GM23338 (cell line): ENCODE results near the gene EXOC4. TPM values are rescaled to one million over a fixed set of nuclear protein-coding genes. Genes with fewer than 3 reads are reported as not detected.

ENCODE experiments used
- ATAC-seq: fragments of 200-7000 bp; cut with Tn5 transposase; 3 replicates; pipeline ENCODE4 v1.9.1; 2020
- DNase-seq: peaks from one replicate; pipeline ENCODE4 v3.0.0-alpha.2; 2015; ENCODE audit warnings: low spot score
- H2AFZ ChIP-seq: fragments of 200-600 bp; sonication (generic); 2 replicates; pipeline ENCODE4 v1.8.0; 2016; ENCODE audit warnings: antibody characterized with exemption, mild to moderate bottlenecking, moderate library complexity
- H3F3A ChIP-seq: fragments of 200-600 bp; sonication (generic); replicated peaks from 2 replicates; pipeline ENCODE4 v1.8.0; 2017; ENCODE audit warnings: antibody characterized with exemption, mixed run types, low read depth
- H3K27ac ChIP-seq: fragments of 200-600 bp; sonication (generic); 2 replicates; pipeline ENCODE4 v1.6.1; 2016; ENCODE audit warnings: low read depth
- H3K27me3 ChIP-seq: fragments of 200-600 bp; sonication (generic); 2 replicates; pipeline ENCODE4 v1.8.0; 2016; ENCODE audit warnings: mild to moderate bottlenecking, mixed run types, moderate library complexity; ENCODE audit not compliant: insufficient read depth
- H3K36me3 ChIP-seq: fragments of 200-600 bp; sonication (generic); 2 replicates; pipeline ENCODE4 v1.8.0; 2016; ENCODE audit warnings: mild to moderate bottlenecking; ENCODE audit not compliant: insufficient read depth
- H3K4me1 ChIP-seq: fragments of 200-600 bp; sonication (generic); 2 replicates; pipeline ENCODE4 v1.8.0; 2016; ENCODE audit warnings: mild to moderate bottlenecking, moderate library complexity; ENCODE audit not compliant: insufficient read depth
- H3K4me2 ChIP-seq: fragments of 200-600 bp; sonication (generic); 2 replicates; pipeline ENCODE4 v1.7.1; 2017; ENCODE audit warnings: mixed run types
- H3K4me3 ChIP-seq: fragments of 200-600 bp; sonication (generic); 2 replicates; pipeline ENCODE4 v1.6.1; 2016; ENCODE audit warnings: mixed run types
- H3K79me2 ChIP-seq: fragments of 200-600 bp; sonication (generic); replicated peaks from 2 replicates; pipeline ENCODE4 v1.8.0; 2017; ENCODE audit warnings: mild to moderate bottlenecking; ENCODE audit not compliant: insufficient read depth
- H3K9me2 ChIP-seq: fragments of 200-600 bp; sonication (generic); 2 replicates; pipeline ENCODE4 v1.8.0; 2017; ENCODE audit not compliant: insufficient read depth
- H4K20me1 ChIP-seq: fragments of 200-600 bp; sonication (generic); replicated peaks from 2 replicates; pipeline ENCODE4 v1.8.0; 2017; ENCODE audit warnings: mild to moderate bottlenecking; ENCODE audit not compliant: insufficient read depth
- H3K27ac Mint-ChIP-seq: 2 replicates; pipeline ENCODE4 v1.8.0; 2020; ENCODE audit warnings: inconsistent platforms, mild to moderate bottlenecking, moderate library complexity, mixed read lengths
- H3K27me3 Mint-ChIP-seq: 3 replicates; pipeline ENCODE4 v1.8.0; 2022; ENCODE audit warnings: low read depth, mild to moderate bottlenecking, moderate library complexity, mixed read lengths, inconsistent platforms; ENCODE audit not compliant: insufficient read depth, poor library complexity
- H3K36me3 Mint-ChIP-seq: 3 replicates; pipeline ENCODE4 v1.8.0; 2021; ENCODE audit warnings: low read depth, mild to moderate bottlenecking, inconsistent platforms, moderate library complexity, mixed read lengths
- H3K4me1 Mint-ChIP-seq: 3 replicates; pipeline ENCODE4 v1.8.0; 2020; ENCODE audit warnings: mild to moderate bottlenecking, inconsistent platforms, mixed read lengths
- H3K4me3 Mint-ChIP-seq: 3 replicates; pipeline ENCODE4 v1.8.0; 2021; ENCODE audit warnings: moderate library complexity, mild to moderate bottlenecking, inconsistent platforms, mixed read lengths
- H3K9me3 Mint-ChIP-seq: 3 replicates; pipeline ENCODE4 v1.8.0; 2020; ENCODE audit warnings: moderate library complexity, mild to moderate bottlenecking, inconsistent platforms, mixed read lengths
- CREB1 ChIP-seq: fragments of 250-450 bp; sonication (Bioruptor Pico); IDR thresholded peaks from 2 replicates; pipeline ENCODE4 v1.5.0; 2020; ENCODE audit warnings: low read depth, mild to moderate bottlenecking, moderate library complexity
- EZH2 ChIP-seq: fragments of 200-600 bp; sonication (generic); IDR thresholded peaks from one replicate; pipeline ENCODE4 v1.8.0; 2017; ENCODE audit warnings: antibody characterized with exemption, mild to moderate bottlenecking, low read depth; ENCODE audit not compliant: unreplicated experiment
- EZH2phosphoT487 ChIP-seq: fragments of 200-600 bp; sonication (generic); IDR thresholded peaks from one replicate; pipeline ENCODE4 v1.8.1; 2018; ENCODE audit warnings: antibody characterized with exemption; ENCODE audit not compliant: unreplicated experiment
- JUNB ChIP-seq: IDR thresholded peaks from one replicate; pipeline ENCODE4 v1.6.1; 2016; ENCODE audit warnings: antibody characterized with exemption; ENCODE audit not compliant: unreplicated experiment
- NANOG ChIP-seq: IDR thresholded peaks from 2 replicates; pipeline ENCODE4 v1.6.1; 2016; ENCODE audit warnings: antibody characterized with exemption, borderline replicate concordance
- POLR2AphosphoS5 ChIP-seq: IDR thresholded peaks from 2 replicates; pipeline ENCODE4 v1.6.1; 2016; ENCODE audit warnings: antibody characterized with exemption, low read depth
- STAT1 ChIP-seq: IDR thresholded peaks from one replicate; pipeline ENCODE4 v1.6.1; 2016; ENCODE audit warnings: antibody characterized with exemption; ENCODE audit not compliant: unreplicated experiment
- ZNF114 ChIP-seq: fragments of 250-450 bp; sonication (Bioruptor Pico); IDR thresholded peaks from 2 replicates; pipeline ENCODE4 v1.5.0; 2020; ENCODE audit warnings: mild to moderate bottlenecking, moderate library complexity
- ZNF331 ChIP-seq: fragments of 250-450 bp; sonication (Bioruptor Pico); IDR thresholded peaks from 2 replicates; pipeline ENCODE4 v1.5.0; 2020; ENCODE audit warnings: low read depth, mild to moderate bottlenecking, moderate library complexity
- polyA plus RNA-seq: library from polyadenylated mRNA; unstranded; fragments of >200 nt; fragmentation: Nextera tagmentation; extraction: Ambion mirVana; gene quantifications from 2 replicates; pipeline ENCODE4 v1.2.1, GENCODE V29; 2016
- total RNA-seq: library from RNA; depleted of rRNA; stranded (reverse); fragments of >200 nt; shearing (Covaris generic); gene quantifications from 2 replicates; pipeline ENCODE4 v1.2.3, GENCODE V29; 2014
- TF ChIP-seq, protein P1 (sequence below): IDR thresholded peaks from one replicate; pipeline ENCODE4 v1.6.1; 2018; ENCODE audit warnings: antibody characterized with exemption; ENCODE audit not compliant: unreplicated experiment
- TF ChIP-seq, protein P2 (sequence below), 2 experiments: fragments of 200-600 bp in 1 of 2; sonication (generic) in 1 of 2; conservative IDR thresholded peaks; 2 replicates each; pipeline versions ENCODE4 v1.5.1 to v1.6.1; 2016 to 2017; ENCODE audit warnings: antibody characterized with exemption in 2 of 2, low read depth in 2 of 2, mild to moderate bottlenecking in 2 of 2, moderate library complexity in 1 of 2
- TF ChIP-seq, protein P3 (sequence below): IDR thresholded peaks from 2 replicates; pipeline ENCODE4 v1.6.1; 2016; ENCODE audit warnings: antibody characterized with exemption
- TF ChIP-seq, protein P4 (sequence below): fragments of 250-450 bp; sonication (Bioruptor Pico); IDR thresholded peaks from 2 replicates; pipeline ENCODE4 v1.5.0; 2020; ENCODE audit warnings: mild to moderate bottlenecking, moderate library complexity

The EXOC4 gene
- total and polyA plus RNA-seq, 2 experiments from 2014 or later = 37.5 to 52.7 TPM

DNA sequence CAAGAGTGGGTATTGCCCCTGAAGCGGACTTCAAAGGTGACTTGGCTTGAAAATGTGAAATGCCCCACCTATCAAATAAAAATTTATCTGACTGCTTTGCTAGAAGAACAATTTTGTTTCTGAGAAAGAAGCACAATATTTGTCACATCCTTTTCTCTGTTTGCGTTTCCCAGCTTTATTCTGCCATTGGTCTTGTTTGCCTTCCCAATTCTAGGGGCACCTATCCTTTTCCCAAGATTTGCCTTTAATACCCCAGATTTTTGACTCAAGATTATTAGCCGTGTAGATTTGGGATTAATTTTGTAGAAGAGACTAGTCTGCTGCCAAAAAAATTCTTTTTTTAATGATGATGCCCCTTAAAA lies 764.0 kb downstream of the EXOC4 start:
- no peak for DNase-seq
- TF ChIP-seq NANOG (no peak), STAT1 (no peak), POLR2AphosphoS5 (no peak), EZH2phosphoT487 (no peak), CREB1 (CRISPR knock-in tag) (no peak), ZNF114 (CRISPR knock-in tag) (no peak), EZH2 (no peak), JUNB (no peak), ZNF331 (CRISPR knock-in tag) (no peak)
- TF ChIP-seq, protein P1, sequence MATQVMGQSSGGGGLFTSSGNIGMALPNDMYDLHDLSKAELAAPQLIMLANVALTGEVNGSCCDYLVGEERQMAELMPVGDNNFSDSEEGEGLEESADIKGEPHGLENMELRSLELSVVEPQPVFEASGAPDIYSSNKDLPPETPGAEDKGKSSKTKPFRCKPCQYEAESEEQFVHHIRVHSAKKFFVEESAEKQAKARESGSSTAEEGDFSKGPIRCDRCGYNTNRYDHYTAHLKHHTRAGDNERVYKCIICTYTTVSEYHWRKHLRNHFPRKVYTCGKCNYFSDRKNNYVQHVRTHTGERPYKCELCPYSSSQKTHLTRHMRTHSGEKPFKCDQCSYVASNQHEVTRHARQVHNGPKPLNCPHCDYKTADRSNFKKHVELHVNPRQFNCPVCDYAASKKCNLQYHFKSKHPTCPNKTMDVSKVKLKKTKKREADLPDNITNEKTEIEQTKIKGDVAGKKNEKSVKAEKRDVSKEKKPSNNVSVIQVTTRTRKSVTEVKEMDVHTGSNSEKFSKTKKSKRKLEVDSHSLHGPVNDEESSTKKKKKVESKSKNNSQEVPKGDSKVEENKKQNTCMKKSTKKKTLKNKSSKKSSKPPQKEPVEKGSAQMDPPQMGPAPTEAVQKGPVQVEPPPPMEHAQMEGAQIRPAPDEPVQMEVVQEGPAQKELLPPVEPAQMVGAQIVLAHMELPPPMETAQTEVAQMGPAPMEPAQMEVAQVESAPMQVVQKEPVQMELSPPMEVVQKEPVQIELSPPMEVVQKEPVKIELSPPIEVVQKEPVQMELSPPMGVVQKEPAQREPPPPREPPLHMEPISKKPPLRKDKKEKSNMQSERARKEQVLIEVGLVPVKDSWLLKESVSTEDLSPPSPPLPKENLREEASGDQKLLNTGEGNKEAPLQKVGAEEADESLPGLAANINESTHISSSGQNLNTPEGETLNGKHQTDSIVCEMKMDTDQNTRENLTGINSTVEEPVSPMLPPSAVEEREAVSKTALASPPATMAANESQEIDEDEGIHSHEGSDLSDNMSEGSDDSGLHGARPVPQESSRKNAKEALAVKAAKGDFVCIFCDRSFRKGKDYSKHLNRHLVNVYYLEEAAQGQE = no peak
- TF ChIP-seq, protein P2, sequence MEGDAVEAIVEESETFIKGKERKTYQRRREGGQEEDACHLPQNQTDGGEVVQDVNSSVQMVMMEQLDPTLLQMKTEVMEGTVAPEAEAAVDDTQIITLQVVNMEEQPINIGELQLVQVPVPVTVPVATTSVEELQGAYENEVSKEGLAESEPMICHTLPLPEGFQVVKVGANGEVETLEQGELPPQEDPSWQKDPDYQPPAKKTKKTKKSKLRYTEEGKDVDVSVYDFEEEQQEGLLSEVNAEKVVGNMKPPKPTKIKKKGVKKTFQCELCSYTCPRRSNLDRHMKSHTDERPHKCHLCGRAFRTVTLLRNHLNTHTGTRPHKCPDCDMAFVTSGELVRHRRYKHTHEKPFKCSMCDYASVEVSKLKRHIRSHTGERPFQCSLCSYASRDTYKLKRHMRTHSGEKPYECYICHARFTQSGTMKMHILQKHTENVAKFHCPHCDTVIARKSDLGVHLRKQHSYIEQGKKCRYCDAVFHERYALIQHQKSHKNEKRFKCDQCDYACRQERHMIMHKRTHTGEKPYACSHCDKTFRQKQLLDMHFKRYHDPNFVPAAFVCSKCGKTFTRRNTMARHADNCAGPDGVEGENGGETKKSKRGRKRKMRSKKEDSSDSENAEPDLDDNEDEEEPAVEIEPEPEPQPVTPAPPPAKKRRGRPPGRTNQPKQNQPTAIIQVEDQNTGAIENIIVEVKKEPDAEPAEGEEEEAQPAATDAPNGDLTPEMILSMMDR (conservative IDR thresholded peaks at IDR 0.05; ENCODE audit: low read depth in 2 of 2) = no peak; a peak in 1 of 4 replicates
- TF ChIP-seq, protein P3, sequence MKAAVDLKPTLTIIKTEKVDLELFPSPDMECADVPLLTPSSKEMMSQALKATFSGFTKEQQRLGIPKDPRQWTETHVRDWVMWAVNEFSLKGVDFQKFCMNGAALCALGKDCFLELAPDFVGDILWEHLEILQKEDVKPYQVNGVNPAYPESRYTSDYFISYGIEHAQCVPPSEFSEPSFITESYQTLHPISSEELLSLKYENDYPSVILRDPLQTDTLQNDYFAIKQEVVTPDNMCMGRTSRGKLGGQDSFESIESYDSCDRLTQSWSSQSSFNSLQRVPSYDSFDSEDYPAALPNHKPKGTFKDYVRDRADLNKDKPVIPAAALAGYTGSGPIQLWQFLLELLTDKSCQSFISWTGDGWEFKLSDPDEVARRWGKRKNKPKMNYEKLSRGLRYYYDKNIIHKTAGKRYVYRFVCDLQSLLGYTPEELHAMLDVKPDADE = no peak
- TF ChIP-seq, protein P4, sequence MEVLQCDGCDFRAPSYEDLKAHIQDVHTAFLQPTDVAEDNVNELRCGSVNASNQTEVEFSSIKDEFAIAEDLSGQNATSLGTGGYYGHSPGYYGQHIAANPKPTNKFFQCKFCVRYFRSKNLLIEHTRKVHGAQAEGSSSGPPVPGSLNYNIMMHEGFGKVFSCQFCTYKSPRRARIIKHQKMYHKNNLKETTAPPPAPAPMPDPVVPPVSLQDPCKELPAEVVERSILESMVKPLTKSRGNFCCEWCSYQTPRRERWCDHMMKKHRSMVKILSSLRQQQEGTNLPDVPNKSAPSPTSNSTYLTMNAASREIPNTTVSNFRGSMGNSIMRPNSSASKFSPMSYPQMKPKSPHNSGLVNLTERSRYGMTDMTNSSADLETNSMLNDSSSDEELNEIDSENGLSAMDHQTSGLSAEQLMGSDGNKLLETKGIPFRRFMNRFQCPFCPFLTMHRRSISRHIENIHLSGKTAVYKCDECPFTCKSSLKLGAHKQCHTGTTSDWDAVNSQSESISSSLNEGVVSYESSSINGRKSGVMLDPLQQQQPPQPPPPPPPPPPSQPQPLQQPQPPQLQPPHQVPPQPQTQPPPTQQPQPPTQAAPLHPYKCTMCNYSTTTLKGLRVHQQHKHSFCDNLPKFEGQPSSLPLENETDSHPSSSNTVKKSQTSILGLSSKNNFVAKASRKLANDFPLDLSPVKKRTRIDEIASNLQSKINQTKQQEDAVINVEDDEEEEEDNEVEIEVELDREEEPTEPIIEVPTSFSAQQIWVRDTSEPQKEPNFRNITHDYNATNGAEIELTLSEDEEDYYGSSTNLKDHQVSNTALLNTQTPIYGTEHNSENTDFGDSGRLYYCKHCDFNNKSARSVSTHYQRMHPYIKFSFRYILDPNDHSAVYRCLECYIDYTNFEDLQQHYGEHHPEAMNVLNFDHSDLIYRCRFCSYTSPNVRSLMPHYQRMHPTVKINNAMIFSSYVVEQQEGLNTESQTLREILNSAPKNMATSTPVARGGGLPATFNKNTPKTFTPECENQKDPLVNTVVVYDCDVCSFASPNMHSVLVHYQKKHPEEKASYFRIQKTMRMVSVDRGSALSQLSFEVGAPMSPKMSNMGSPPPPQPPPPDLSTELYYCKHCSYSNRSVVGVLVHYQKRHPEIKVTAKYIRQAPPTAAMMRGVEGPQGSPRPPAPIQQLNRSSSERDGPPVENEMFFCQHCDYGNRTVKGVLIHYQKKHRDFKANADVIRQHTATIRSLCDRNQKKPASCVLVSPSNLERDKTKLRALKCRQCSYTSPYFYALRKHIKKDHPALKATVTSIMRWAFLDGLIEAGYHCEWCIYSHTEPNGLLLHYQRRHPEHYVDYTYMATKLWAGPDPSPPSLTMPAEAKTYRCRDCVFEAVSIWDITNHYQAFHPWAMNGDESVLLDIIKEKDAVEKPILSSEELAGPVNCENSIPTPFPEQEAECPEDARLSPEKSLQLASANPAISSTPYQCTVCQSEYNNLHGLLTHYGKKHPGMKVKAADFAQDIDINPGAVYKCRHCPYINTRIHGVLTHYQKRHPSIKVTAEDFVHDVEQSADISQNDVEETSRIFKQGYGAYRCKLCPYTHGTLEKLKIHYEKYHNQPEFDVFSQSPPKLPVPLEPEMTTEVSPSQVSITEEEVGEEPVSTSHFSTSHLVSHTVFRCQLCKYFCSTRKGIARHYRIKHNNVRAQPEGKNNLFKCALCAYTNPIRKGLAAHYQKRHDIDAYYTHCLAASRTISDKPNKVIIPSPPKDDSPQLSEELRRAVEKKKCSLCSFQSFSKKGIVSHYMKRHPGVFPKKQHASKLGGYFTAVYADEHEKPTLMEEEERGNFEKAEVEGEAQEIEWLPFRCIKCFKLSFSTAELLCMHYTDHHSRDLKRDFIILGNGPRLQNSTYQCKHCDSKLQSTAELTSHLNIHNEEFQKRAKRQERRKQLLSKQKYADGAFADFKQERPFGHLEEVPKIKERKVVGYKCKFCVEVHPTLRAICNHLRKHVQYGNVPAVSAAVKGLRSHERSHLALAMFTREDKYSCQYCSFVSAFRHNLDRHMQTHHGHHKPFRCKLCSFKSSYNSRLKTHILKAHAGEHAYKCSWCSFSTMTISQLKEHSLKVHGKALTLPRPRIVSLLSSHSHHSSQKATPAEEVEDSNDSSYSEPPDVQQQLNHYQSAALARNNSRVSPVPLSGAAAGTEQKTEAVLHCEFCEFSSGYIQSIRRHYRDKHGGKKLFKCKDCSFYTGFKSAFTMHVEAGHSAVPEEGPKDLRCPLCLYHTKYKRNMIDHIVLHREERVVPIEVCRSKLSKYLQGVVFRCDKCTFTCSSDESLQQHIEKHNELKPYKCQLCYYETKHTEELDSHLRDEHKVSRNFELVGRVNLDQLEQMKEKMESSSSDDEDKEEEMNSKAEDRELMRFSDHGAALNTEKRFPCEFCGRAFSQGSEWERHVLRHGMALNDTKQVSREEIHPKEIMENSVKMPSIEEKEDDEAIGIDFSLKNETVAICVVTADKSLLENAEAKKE = no peak
- Mint-ChIP-seq H3K36me3 (no peaks in the 10 kb centered on the region), H3K9me3 (no peaks in the 10 kb centered on the region), H3K27ac (no peak overlapping the region), H3K27me3 (peaks cover 5% of the 10 kb centered on the region), H3K4me3 (no peak overlapping the region), H3K4me1 (peaks cover 24% of the 10 kb centered on the region)
- ATAC-seq = no peak
- no peaks in the 10 kb centered on the region for H3K36me3 ChIP-seq
- no peaks in the 10 kb centered on the region for H3K4me1 ChIP-seq
- H3K4me2 ChIP-seq = no peak overlapping the region
- no peaks in the 10 kb centered on the region for H3K79me2 ChIP-seq
- no peak overlapping the region for H2AFZ ChIP-seq
- no peak overlapping the region for H3K27ac ChIP-seq
- H3K9me2 ChIP-seq = peaks cover 5% of the 10 kb centered on the region; the same call in 1 of the 2 replicates
- no peaks in the 10 kb centered on the region for H3F3A ChIP-seq
- no peak overlapping the region for H3K4me3 ChIP-seq
- H3K27me3 ChIP-seq = no peaks in the 10 kb centered on the region
- no peaks in the 10 kb centered on the region for H4K20me1 ChIP-seq
